MM.1S (cell line): ENCODE measurements around the gene PSMA4.

Experiments
- CTCF ChIP-seq: fragments of 300-600 bp; sonication (generic); IDR thresholded peaks from 2 replicates; pipeline ENCODE4 v1.5.1; 2016; ENCODE audit warnings: antibody characterized with exemption, low read length, mixed read lengths
- EZH2 ChIP-seq: fragments of 300-600 bp; sonication (generic); optimal IDR thresholded peaks from 2 replicates; pipeline ENCODE3; 2017; ENCODE audit warnings: low read depth, mild to moderate bottlenecking, antibody characterized with exemption, low read length, mixed read lengths
- EZH2phosphoT487 ChIP-seq: fragments of 300-600 bp; sonication (generic); IDR thresholded peaks from 2 replicates; pipeline ENCODE4 v1.6.1; 2018; ENCODE audit warnings: antibody characterized with exemption, low read length

DNA sequence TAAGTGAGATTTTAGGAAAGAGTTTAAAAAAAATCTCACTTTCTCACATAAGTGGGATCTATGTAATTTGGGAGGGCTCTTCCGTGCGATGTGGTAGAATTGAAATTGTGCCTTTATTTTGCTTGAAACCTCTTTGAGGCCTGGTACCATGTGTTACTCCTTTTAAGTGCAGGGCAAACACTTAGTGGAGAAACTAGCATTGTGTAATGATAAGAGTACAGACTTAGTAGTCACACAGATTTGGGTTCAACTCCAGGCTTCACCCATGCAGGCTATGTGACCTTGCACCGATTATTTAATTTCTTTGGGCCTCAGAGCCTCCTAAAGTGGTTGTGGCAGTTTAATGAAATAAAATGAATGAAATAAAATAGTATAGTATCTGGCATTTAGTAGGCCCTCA lies 2.4 kb downstream of the PSMA4 start:
- TF ChIP-seq EZH2phosphoT487 (no peak), CTCF (no peak), EZH2 (no peak)
